ENCODE results near the gene RBM24.

Gene RBM24

DNA sequence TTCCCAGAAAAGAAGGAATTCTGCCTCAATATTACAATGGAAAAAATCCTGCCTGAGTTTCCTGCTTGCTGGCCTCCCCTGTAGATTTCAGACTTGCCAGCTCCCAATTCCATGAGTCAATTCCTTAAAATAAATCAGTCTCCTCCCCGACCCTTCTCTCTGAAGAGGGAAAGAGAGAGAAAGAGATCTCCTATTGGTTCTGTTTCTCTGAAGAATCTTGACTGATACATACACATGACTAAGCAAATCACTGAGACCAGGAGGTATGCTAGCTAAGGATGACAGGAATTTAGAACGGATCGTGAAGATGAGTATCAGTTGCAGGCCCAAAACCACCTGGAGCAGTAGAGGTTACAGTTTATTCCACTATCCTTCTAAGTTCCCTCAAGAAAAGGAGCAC, 11.3 kb upstream of the RBM24 start:
- TF ChIP-seq, protein P1, sequence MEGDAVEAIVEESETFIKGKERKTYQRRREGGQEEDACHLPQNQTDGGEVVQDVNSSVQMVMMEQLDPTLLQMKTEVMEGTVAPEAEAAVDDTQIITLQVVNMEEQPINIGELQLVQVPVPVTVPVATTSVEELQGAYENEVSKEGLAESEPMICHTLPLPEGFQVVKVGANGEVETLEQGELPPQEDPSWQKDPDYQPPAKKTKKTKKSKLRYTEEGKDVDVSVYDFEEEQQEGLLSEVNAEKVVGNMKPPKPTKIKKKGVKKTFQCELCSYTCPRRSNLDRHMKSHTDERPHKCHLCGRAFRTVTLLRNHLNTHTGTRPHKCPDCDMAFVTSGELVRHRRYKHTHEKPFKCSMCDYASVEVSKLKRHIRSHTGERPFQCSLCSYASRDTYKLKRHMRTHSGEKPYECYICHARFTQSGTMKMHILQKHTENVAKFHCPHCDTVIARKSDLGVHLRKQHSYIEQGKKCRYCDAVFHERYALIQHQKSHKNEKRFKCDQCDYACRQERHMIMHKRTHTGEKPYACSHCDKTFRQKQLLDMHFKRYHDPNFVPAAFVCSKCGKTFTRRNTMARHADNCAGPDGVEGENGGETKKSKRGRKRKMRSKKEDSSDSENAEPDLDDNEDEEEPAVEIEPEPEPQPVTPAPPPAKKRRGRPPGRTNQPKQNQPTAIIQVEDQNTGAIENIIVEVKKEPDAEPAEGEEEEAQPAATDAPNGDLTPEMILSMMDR (IDR thresholded peaks at IDR 0.05; ENCODE audit: low read depth, low read length), result no peak
- no peaks in the 10 kb centered on the region for H3K36me3 ChIP-seq
- H3K27me3 ChIP-seq (ENCODE audit: insufficient read depth, low read depth, severe bottlenecking), result no peaks in the 10 kb centered on the region
- no peak overlapping the region for H3K4me3 ChIP-seq (ENCODE audit: low read depth, low read length)
- no peaks in the 10 kb centered on the region for H3K9me3 ChIP-seq (ENCODE audit: severe bottlenecking)
- DNase-seq, result no peak
- H3K27ac ChIP-seq, result no peak overlapping the region

DNA sequence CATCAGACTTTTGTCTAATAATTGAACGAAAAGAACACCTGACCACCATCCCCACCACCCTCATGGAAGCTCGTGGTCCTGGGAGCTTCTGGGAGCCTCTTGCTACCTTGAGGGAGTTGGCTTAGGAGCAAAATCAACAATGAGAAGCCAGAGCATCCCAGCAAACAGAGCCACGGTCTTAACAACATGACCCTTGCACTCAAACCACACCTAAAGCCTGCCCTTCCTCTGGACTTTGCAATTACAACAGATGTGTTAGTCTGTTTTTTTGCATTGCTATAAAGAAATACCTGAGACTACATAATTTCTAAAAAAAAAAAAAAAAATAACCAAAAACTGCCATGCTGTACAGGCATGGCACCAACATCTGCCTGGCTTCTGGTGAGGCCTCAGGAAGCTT, 9.5 kb upstream of the RBM24 start:
- Histone ChIP-seq H3K27ac (no peak overlapping the region), H3K9me3 (ENCODE audit: severe bottlenecking) (no peaks in the 10 kb centered on the region), H3K36me3 (no peaks in the 10 kb centered on the region), H3K4me3 (ENCODE audit: low read depth, low read length) (no peak overlapping the region), H3K27me3 (ENCODE audit: insufficient read depth, low read depth, severe bottlenecking) (no peaks in the 10 kb centered on the region)
- TF ChIP-seq, protein P1 (IDR thresholded peaks at IDR 0.05; ENCODE audit: low read depth, low read length), result no peak
- DNase-seq, result no peak

DNA sequence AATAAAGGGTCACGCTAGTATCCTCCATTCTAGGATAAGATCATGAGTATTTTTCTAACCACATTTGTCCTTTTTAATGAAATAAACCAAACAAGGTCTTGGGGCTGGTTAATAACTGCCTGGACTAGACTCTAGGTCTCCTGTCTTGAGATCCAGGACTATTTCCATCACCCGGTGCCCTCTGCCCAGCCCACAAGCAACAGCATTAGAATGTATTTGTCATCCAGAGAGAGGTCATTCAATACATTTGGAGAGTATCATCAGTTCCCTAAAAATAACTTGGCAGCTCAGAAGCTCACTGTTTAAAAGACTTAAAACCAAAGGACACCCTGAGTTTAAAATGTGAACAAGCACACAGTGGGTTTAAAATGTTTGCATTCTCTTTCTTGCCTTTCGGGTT, 4.4 kb upstream of the RBM24 start:
- no peaks in the 10 kb centered on the region for H3K36me3 ChIP-seq
- TF ChIP-seq, protein P1 (IDR thresholded peaks at IDR 0.05; ENCODE audit: low read depth, low read length), result no peak
- no peak for DNase-seq
- peaks cover 7% of the 10 kb centered on the region for H3K27me3 ChIP-seq (ENCODE audit: insufficient read depth, low read depth, severe bottlenecking)
- H3K27ac ChIP-seq, result no peak overlapping the region
- H3K9me3 ChIP-seq (ENCODE audit: severe bottlenecking), result no peaks in the 10 kb centered on the region
- no peak overlapping the region for H3K4me3 ChIP-seq (ENCODE audit: low read depth, low read length)

DNA sequence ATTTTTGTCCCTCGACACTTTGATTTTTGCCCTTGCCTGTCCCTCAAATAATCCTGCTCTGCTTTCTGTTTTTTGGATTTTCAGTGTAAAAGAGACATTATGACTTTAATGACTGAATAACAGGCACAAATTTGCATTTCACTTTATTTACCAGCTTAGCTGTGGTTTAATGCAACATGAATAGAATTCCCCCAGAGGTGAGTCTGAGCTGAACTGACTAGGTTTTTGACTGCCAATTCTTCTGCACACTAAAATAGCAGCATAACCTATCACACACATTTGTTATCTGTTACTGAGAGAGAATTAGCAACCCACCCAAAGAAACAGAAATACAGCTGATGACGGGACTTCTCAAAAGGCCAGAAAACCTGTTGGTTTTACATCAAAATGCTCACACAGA, 3.9 kb upstream of the RBM24 start:
- H3K36me3 ChIP-seq, result no peaks in the 10 kb centered on the region
- no peak overlapping the region for H3K27ac ChIP-seq
- H3K4me3 ChIP-seq (ENCODE audit: low read depth, low read length), result no peak overlapping the region
- TF ChIP-seq, protein P1 (IDR thresholded peaks at IDR 0.05; ENCODE audit: low read depth, low read length), result no peak
- H3K9me3 ChIP-seq (ENCODE audit: severe bottlenecking), result no peaks in the 10 kb centered on the region
- peaks cover 11% of the 10 kb centered on the region for H3K27me3 ChIP-seq (ENCODE audit: insufficient read depth, low read depth, severe bottlenecking)
- DNase-seq, result no peak

DNA sequence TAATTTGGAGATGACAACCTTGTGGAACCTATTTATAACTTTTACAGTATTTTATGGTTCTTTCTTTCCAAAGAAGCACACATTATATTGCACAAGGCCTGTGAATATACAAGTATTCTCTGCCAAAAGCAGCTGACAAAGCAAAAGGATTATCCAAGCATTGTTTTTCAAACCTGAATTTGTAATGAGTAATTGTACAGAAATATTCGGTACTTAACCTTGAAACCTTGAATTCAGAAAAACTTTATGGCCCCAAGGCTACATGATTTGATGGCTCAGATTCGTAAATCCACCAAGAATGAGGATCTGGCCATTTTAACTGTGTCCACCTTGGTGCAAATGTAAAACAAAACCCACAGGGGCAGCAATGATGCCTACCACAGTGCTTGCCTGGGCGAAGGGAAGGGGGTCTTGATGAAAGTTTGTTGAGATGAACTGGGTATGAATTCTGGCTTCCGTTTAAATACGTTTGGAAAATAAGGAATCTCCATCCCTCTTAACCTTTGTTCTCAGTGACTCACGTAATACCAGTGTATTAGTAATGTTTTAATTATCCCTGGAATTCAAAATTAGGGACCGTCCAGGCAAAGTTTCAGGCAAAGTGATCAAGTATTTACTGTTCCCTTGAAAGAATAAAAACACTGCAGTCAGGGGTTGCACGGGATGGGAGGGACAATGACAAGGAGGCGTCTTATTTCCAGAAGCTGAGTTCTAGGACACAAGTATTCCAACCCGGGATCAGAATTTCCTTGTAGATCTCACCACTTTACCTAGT, 2.7 kb upstream of the RBM24 start:
- H3K4me3 ChIP-seq (ENCODE audit: low read depth, low read length), result no peak overlapping the region
- TF ChIP-seq, protein P1 (IDR thresholded peaks at IDR 0.05; ENCODE audit: low read depth, low read length), result no peak
- H3K36me3 ChIP-seq, result no peaks in the 10 kb centered on the region
- DNase-seq, result no peak
- peaks cover 11% of the 10 kb centered on the region for H3K27me3 ChIP-seq (ENCODE audit: insufficient read depth, low read depth, severe bottlenecking)
- H3K27ac ChIP-seq, result no peak overlapping the region
- no peaks in the 10 kb centered on the region for H3K9me3 ChIP-seq (ENCODE audit: severe bottlenecking)

DNA sequence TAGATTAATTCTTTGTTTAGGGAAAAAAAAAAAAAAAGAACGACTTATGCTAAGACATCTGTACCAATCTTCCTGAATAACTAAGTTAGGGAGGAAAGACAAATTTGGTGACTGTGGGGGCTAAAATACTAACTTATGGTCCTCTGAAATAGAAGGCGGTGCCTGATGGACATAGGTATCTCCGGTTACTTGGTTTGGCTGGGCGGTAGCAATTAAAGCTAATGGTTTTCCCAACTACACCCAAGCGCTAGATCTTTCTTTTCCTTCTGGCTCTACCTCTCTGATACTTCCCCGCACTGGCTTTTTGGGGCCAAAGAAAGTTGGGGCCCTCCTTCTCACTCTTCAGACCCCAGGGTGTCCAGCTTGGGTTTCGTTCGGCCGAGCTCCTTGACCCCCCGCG, 1.0 kb upstream of the RBM24 start:
- no peak overlapping the region for H3K4me3 ChIP-seq (ENCODE audit: low read depth, low read length)

More for the DNA sequence above, 1.0 kb upstream of the RBM24 start:
- no peaks in the 10 kb centered on the region for H3K9me3 ChIP-seq (ENCODE audit: severe bottlenecking)
- TF ChIP-seq, protein P1 (IDR thresholded peaks at IDR 0.05; ENCODE audit: low read depth, low read length), result no peak
- no peaks in the 10 kb centered on the region for H3K36me3 ChIP-seq
- H3K27me3 ChIP-seq (ENCODE audit: insufficient read depth, low read depth, severe bottlenecking), result peaks cover 11% of the 10 kb centered on the region
- DNase-seq, result no peak
- H3K27ac ChIP-seq, result no peak overlapping the region
